GM08714 (cell line): ENCODE data around the gene OR6C76.
"Not testable (repeated sequence)": the region's sequence is repeated elsewhere in the genome, so short reads cannot be mapped to it uniquely, and the experiment has no call there.

ENCODE experiments used
- H3K4me3 ChIP-seq: fragments of 200-500 bp; sonication (Bioruptor generic); 2 replicates; pipeline ENCODE4 v1.5.1; 2014; ENCODE audit warnings: mild to moderate bottlenecking, low read length, inconsistent platforms
- ZNF274 ChIP-seq: IDR thresholded peaks from 2 replicates; pipeline ENCODE4 v1.6.1; 2012; ENCODE audit warnings: mild to moderate bottlenecking, low read depth, low read length

The OR6C76 gene

GRCh38 chr12:55425954-55426353 is at the start of gene OR6C76:
Gene OR6C76, plus strand, starts transcription at chr12:55426254. Its CDS starts 0 bp downstream, at chr12:55426254.
- H3K4me3 ChIP-seq: no peak within 1 kb of the TSS

DNA sequence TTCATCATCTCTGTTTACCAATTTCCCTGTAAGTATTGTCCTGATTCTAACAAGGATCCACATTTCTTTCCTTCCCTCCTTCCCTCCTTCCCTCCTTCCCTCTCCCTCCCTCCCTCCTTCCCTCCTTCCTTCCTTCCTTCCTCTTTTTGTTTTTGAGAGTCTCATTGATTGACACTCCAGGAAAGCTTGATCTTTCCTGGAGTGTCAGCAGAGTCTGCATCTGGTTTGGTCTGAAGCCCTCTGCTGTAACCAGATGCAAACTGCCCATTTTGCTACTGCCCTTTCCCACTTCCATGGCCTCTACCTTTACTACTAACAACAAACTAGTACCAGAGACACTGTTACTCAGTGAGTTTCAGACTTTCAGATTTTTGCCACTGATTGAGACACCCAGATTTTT is 40.2 kb upstream of the OR6C76 start:
- H3K4me3 ChIP-seq: no peak overlapping the region
- no peak for TF ChIP-seq ZNF274

More at GRCh38 chr12:55425954-55426353, at the start of gene OR6C76:
- no peak for TF ChIP-seq ZNF274

GRCh38 chr12:55392032-55392795 is 33.8 kb upstream of the OR6C76 start:
- TF ChIP-seq ZNF274: no peak
- no peak overlapping the region for H3K4me3 ChIP-seq

- no peak overlapping the region for H3K4me3 ChIP-seq
- no peak for TF ChIP-seq ZNF274
Observed at GRCh38 chr12:55396326-55396725, 29.7 kb upstream of the OR6C76 start.

GRCh38 chr12:55400229-55400628 is 25.8 kb upstream of the OR6C76 start, which contains the start of gene OR6C65:
Gene OR6C65, plus strand, starts transcription at chr12:55400529. Its CDS starts 0 bp downstream, at chr12:55400529.
- no peak for TF ChIP-seq ZNF274
- H3K4me3 ChIP-seq: no peak within 1 kb of the TSS

DNA sequence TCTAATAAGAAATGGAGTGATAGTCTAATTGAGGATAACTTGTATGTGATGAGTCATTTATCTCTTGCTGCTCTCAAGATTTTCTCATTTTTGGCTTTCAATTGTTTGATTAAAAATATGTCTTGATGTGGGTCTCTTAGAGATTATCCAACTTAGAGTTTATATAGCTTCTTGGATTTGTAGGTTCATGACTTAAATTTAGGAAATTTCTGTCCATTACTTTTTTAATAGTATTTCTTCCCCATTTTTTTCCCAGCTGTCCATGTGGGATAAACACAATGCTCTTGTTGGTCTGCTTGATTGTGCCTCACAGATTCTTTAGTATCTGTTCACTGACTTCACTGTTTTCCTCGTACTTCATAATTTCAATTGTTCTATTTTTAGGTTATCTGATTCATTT is 18.2 kb upstream of the OR6C76 start:
- TF ChIP-seq ZNF274: no peak
- H3K4me3 ChIP-seq: no peak overlapping the region

DNA sequence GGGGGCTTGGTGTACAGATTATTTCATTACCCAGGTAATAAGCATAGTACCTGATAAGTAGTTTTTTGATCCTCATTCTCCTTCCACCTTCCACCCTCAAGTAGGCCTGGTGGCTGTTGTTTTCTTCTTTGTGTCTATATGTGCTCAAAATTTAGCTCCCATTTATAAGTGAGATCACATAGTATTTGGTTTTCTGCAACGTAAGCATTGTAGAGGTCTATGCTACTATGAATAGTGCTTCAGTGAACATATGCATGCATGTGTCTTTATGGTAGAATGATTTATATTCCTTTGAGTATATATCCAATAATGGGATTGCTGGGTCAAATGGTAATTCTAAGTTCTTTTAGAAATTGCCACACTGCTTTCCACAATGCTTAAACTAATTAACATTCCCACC is 16.9 kb upstream of the OR6C76 start:
- not testable (repeated sequence) for H3K4me3 ChIP-seq

- not testable (repeated sequence) for H3K4me3 ChIP-seq
Observed at GRCh38 chr12:55412138-55412537, 13.9 kb upstream of the OR6C76 start.

- not testable (repeated sequence) for H3K4me3 ChIP-seq
Observed at GRCh38 chr12:55413498-55414388, 12.3 kb upstream of the OR6C76 start.

GRCh38 chr12:55414396-55414823 is 11.6 kb upstream of the OR6C76 start:
- H3K4me3 ChIP-seq: not testable (repeated sequence)

DNA sequence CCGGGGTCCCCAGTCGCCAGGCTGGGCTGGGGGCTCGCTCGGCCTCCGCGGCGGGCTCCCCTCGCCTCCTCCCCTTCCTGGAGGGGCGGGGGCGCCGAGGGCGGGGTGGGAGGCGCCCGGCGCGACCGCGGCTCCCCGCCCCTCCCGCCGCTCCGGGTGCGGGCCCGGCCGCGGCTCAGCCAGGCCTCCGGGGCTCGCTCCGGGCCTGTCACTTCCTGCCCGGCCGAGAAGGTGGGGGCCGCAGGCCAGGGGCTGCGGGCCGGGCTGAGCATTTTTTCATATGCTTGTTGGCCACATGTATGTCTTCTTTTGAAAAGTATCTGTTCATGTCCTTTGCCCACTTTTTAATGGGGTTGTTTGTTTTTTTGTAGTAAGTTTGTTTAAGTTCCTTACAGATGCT is 11.2 kb upstream of the OR6C76 start:
- H3K4me3 ChIP-seq: not testable (repeated sequence)

- no peak overlapping the region for H3K4me3 ChIP-seq
- no peak for TF ChIP-seq ZNF274
Observed at GRCh38 chr12:55416961-55417360, 9.1 kb upstream of the OR6C76 start.

DNA sequence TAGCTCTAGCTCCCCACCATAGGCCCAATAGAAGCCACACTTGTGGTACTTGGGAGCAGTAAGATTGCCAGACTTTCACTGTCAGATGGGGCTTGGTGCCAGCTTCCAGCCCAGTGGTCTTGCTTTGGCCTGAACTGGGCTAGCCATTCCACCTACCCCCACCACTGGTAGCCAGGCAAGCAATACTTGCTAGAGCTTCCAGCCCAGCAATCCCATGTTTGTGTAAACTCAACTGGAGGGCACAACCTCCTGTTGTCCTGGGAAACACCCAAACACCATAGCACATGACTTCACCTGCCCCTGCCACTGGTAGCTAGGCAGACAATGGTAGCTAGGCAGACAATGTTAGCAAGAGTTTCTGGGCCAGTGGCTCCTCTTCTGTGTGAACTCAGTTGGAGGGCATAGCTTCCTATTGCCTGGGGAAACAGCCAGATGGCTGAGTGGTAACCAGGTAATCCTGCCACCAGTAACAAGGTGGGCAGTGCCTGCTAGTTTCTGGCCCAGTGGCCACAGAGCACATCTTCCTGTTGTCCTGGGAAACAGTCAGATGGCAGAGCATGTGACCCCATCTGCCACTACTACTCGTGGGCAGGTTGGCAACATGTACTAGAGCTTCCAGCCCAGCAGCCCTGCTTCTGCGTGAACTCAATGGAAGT is 5.6 kb upstream of the OR6C76 start:
- no peak overlapping the region for H3K4me3 ChIP-seq
- no peak for TF ChIP-seq ZNF274

DNA sequence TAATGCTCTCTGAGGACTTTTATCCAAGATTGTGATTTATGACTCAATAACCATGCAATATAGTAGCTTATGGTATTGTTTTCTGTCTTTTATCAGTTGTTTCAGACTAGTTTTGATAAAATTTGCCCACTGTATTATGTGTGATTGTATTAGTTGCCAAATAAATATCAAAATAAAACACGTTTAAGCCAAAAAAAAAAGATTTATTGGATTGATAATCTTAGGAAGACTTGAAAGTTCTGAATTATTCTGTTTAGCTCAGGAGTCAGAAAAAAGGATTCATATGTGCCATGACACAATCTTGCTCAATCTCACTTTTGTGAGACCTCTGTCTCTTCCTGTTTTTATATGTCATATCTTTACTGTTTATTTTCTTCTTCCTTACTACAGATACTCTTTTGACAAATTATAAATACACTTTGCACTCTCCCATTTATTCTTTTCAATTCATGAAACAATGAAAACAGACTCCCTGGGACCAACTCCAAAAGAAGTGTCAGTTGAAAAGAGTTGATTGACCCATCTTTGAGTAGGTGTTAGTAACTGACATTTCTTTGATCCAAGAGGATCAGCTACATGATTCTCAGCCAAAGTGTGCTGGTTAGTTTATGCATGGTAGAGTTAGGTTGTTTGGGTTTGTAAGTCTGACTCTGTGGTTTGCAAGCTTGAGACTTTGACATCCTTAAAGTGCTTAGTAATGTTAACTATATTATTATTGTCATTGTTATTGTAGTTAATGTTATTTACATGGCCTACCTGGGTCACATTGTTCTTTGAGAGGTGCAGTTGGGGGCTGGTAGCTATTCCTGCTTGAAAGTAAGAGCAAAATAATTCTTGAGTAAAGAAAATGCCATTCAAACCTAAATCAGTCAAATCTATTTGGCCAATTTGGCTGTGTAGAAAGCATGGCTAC is 2.5 kb downstream of the OR6C76 start:
- TF ChIP-seq ZNF274: no peak
- no peak overlapping the region for H3K4me3 ChIP-seq

DNA sequence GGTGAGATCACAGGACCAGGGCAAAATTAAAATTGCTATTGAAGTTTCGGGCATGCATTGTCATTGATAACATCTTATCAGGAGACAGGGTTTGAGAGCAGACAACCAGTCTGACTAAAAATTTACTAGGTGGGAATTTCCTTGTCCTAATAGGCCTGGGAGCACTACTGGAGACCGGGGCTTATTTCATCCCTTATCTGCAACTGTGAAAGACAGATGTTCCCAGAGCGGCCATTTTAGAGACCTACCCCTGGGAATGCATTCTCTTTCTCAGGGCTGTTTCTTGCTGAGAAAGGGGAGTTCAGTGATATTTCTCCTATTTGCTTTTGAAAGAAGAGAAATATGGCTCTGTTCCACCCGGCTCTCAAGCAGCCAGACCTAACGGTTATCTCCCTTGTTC is 15.2 kb downstream of the OR6C76 start:
- H3K4me3 ChIP-seq: not testable (repeated sequence)
